Mucosa of gallbladder (tissue), 1 donor: ENCODE results near the gene CRIP3. TPM values are rescaled to one million over a fixed set of nuclear protein-coding genes. Genes with fewer than 3 reads are reported as not detected.

ENCODE experiments used
- DNase-seq: peaks from one replicate; pipeline ENCODE4 v3.0.0-alpha.2; 2020; ENCODE audit warnings: low spot score
- total RNA-seq: library from RNA; stranded (reverse); gene quantifications from one replicate; pipeline ENCODE4 v1.2.1, GENCODE V29; 2021
- donor health status: DM: no; HTN: no; CAD: no.

Gene CRIP3
- total RNA-seq, 1 donor from 2014 or later, result 7.3 TPM

GRCh38 chr6:43273707-43274106 lies 34.9 kb downstream of the CRIP3 start:
- DNase-seq, result no peak

- no peak for DNase-seq
Measured at GRCh38 chr6:43271944-43272343, 36.7 kb downstream of the CRIP3 start.

GRCh38 chr6:43271103-43271815 lies 37.4 kb downstream of the CRIP3 start:
- no peak for DNase-seq

GRCh38 chr6:43269273-43270007 lies 39.2 kb downstream of the CRIP3 start:
- DNase-seq, result no peak

GRCh38 chr6:43268782-43269272 lies 39.8 kb downstream of the CRIP3 start:
- no peak for DNase-seq

- DNase-seq, result no peak
Measured at GRCh38 chr6:43268355-43268700, 40.3 kb downstream of the CRIP3 start.

- peak; percentile 81 for DNase-seq
Measured at GRCh38 chr6:43267619-43268354, 40.8 kb downstream of the CRIP3 start.

GRCh38 chr6:43265564-43265963 lies 43.1 kb downstream of the CRIP3 start:
- DNase-seq, result no peak

- DNase-seq, result no peak
Measured at GRCh38 chr6:43264599-43265145, 44.0 kb downstream of the CRIP3 start.

- DNase-seq, result peak; percentile 79
Measured at GRCh38 chr6:43263314-43264178, 45.1 kb downstream of the CRIP3 start.

GRCh38 chr6:43262780-43263313 lies 45.8 kb downstream of the CRIP3 start:
- DNase-seq, result no peak

GRCh38 chr6:43262000-43262779 lies 46.4 kb downstream of the CRIP3 start:
- no peak for DNase-seq

- no peak for DNase-seq
Measured at GRCh38 chr6:43261198-43261597, 47.4 kb downstream of the CRIP3 start.

GRCh38 chr6:43260791-43261190 lies 47.8 kb downstream of the CRIP3 start:
- DNase-seq, result no peak

- DNase-seq, result no peak
Measured at GRCh38 chr6:43258807-43259686, 49.6 kb downstream of the CRIP3 start.

GRCh38 chr6:43258180-43258579 lies 50.4 kb downstream of the CRIP3 start:
- no peak for DNase-seq

- no peak for DNase-seq
Measured at GRCh38 chr6:43257367-43258145, 51.1 kb downstream of the CRIP3 start.

- DNase-seq, result no peak
Measured at GRCh38 chr6:43256670-43257366, 51.8 kb downstream of the CRIP3 start.
